HG03521 (cell line): ENCODE results near the gene GPC1.

Source experiments
- ATAC-seq: cut with Tn5 transposase; IDR thresholded peaks from one replicate; pipeline ENCODE4 v1.9.1; 2021; ENCODE audit warnings: mild to moderate bottlenecking, moderate library complexity; ENCODE audit not compliant: unreplicated experiment

Gene GPC1

DNA sequence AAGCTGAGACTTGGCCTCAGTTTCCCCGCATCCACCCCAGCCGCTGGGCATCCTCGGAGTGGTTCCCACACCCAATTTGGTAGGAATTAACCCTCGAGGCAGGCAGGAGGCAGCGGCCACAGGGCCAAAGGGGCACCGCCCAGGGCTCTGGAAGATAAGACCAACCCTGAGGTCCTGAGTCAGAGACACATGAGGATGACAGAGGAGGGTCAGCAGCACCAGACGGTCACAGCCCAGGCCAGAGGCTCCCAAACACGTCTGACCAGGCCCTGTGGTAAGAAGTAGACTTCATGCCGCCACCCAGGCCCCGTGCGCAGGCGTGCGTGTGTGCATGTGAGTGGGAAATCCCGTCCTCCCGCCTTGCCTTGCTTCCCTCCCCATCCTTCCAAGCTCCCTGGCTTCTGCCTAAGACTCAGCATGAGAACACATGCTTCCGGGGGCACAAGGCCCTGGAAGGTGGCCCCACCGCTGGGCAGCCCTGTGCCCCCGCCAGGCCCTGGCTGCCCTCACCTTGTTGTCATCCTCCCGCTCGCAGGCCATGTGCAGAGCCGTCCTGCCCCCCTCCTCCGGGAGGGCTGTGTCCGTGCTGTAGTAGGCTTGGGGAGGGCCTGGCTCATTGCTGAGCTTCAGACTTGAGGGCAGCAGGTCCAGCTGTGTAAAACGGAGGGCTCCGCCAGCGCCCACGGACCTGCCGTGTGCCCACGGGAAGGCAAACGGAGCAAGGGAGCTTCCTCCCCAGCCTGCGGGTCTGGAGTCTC, 76.1 kb downstream of the GPC1 start:
- ATAC-seq = no peak

DNA sequence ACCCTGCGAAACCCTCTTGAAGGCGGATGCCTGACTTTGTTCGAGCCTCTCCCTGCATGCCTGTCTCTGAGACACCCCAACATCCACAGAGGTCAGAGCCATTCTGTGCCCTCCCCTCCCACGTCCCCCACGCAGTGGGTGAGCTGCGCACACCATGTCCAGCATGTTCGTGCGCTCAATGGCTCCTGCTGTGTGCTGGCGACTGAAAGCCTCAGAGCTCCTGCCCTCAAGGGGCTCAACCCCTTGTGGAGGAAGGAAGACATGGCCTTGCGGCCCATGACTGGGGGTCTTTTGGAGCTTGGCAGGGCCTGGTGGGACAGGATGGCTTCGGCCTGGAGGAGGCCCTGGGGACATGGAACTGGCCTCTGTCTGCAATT, 76.6 kb downstream of the GPC1 start:
- no peak for ATAC-seq

DNA sequence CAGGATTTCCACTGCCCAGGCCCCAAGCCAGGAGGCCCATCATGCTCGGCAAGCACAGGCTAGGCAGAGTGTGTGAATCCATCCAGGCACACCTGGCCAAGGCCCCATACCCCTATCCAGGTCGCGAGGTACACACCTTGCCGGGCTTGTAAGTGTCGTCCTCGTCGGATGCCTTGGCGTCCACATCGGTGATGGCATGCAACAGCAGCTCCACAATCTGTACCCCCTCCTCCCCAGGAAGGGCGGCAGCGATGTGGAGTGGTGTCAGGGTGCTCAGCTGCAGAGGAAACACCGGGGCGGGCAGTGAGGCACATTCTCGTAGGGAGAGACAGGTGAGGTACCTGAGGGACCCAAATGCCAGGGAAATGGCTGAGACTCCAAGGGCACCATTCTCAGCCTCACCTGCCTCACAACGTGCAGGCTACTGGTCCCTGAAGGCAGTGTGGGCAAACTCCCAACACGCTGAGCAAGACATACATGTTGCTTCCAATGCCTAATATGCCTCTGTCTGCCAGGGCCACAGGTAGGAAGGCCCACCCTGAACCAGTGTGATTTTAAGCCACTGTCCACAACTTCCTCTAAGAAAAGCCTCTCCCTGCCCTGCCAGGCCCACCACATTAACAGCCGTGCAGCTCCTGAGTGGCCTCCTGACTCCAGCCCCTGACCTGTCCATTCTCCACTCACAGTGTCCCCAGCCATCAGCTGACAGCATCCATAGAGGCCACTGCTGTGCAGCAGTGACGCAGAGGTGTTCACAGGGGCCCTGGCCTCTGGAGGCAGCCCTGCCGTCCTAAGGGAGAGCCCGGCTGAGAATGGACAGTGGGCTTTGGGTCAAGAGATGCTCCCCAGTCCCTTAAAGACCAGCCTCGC, 77.4 kb downstream of the GPC1 start:
- ATAC-seq = no peak

DNA sequence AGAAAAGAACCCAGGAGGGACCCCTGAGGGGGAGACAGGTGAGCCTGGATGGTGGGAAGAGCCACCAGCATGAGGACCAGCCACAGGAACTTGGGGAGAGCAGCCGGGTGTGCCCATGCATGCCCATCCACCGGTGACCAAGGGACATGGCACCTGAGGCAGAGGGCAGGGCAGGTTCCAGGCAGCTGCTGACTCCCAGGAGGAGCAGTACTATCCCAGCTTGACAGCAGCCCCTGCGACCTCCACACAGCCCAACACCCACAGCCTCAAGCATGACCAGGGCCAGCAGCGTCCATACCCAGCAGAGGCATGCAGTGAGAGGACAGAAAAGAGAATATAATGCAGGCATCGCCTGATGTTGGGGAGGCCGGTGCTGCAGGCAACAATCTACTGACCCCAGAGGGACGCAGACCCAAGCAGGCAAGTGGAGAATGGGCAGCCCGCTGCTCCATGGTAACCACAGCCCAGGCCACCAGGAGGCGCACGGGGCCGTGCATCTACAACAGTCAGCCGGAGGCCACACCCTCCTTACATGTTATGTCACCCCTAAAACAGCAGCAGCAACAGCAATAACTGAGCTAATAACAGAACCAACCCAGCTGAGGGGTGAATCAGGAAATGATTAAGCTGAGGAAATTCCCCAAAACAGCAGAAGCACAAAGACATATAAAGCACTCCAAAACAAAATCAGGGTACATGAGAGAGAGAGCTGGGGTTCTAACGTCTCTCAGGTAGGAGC, 78.3 kb downstream of the GPC1 start:
- ATAC-seq = peak; percentile 87

DNA sequence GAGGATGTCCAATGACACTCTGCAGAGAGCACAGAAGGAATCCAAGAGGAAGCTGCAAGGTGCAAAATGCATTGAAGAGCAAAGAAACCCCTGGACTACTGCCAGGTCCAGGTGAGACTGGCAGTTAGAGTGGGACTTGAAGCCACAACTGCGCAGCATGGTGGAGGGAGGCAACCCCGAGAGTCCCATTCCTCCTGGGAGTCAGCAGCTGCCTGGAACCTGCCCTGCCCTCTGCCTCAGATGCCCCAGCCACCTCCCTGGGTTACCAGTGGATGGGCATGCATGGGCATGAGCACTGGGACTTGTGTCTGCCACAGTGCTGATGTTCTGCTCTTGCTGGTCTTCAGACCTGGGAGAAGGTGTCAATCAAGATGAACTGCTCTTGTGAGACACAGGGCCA, 79.2 kb downstream of the GPC1 start:
- no peak for ATAC-seq

DNA sequence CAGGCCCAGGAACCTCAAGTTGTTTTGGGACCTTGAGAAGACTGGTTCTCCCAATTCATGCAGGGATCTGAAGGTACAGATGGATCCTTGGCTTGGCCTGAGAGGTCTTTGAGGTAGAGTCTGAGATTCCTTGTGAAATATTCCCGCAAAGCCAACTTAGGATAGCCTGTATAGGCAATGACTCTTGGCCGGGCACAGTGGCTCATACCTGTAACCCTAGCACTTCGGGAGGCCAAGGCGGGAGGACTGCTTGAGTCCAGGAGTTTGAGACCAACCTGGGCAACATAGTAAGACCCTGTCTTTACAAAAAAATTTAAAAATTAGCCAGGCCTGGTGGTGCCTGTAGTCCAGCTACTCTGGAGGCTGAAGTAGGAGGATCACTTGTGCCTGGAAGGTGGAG, 81.9 kb downstream of the GPC1 start:
- no peak for ATAC-seq
